Measurements from ENCODE around the gene ANKRD40.
A peak's percentile ranks its signal among the peaks of the same experiment; 100 is the strongest.
"Not testable (repeated sequence)": the region's sequence is repeated elsewhere in the genome, so short reads cannot be mapped to it uniquely, and the experiment has no call there.

ANKRD40 gene

GRCh38 chr17:50710025-50710424, 2.3 kb upstream of the ANKRD40 start:
- no peaks in the 10 kb centered on the region for H3K36me3 ChIP-seq (ENCODE audit: control insufficient read depth in 2 of 2, insufficient read depth in 2 of 2, low read length in 2 of 2)
- H3K27me3 ChIP-seq (ENCODE audit: control insufficient read depth in 1 of 2, insufficient read depth in 2 of 2, low read length in 2 of 2) = no peaks in the 10 kb centered on the region
- H3K9ac ChIP-seq (ENCODE audit: low read length in 2 of 2) = no peak overlapping the region
- H3K4me1 ChIP-seq (ENCODE audit: control insufficient read depth, insufficient read depth, low read length) = peaks cover 27% of the 10 kb centered on the region
- no peaks in the 10 kb centered on the region for H3K9me3 ChIP-seq (ENCODE audit: control insufficient read depth in 2 of 2, low read length in 2 of 2)
- no peak overlapping the region for H3K4me3 ChIP-seq (ENCODE audit: low read length in 2 of 2)
- no peak overlapping the region for H3K27ac ChIP-seq (ENCODE audit: low read length)

- Histone ChIP-seq H3K4me1 (ENCODE audit: control insufficient read depth, insufficient read depth, low read length) (peaks cover 31% of the 10 kb centered on the region), H3K27ac (ENCODE audit: low read length) (peak overlapping the region; percentile 97), H3K4me3 (ENCODE audit: low read length in 2 of 2) (peak overlapping the region; percentile 72 to 86), H3K9ac (ENCODE audit: low read length in 2 of 2) (peak overlapping the region in 1 of 2 donors; percentile 81)
- H3K27me3 ChIP-seq (ENCODE audit: control insufficient read depth in 1 of 2, insufficient read depth in 2 of 2, low read length in 2 of 2); H3K36me3 ChIP-seq (ENCODE audit: control insufficient read depth in 2 of 2, insufficient read depth in 2 of 2, low read length in 2 of 2); H3K9me3 ChIP-seq (ENCODE audit: control insufficient read depth in 2 of 2, low read length in 2 of 2): not testable (repeated sequence)
These were observed 1.3 kb upstream of the ANKRD40 start for GRCh38 chr17:50709053-50709452.

GRCh38 chr17:50708050-50709000, 611 bp upstream of the ANKRD40 start:
- Histone ChIP-seq H3K4me1 (ENCODE audit: control insufficient read depth, insufficient read depth, low read length) (peaks cover 31% of the 10 kb centered on the region), H3K9ac (ENCODE audit: low read length in 2 of 2) (peak overlapping the region; percentile 81 to 96), H3K9me3 (ENCODE audit: control insufficient read depth in 2 of 2, low read length in 2 of 2) (no peaks in the 10 kb centered on the region), H3K36me3 (ENCODE audit: control insufficient read depth in 2 of 2, insufficient read depth in 2 of 2, low read length in 2 of 2) (peaks cover 0 to 2% of the 10 kb centered on the region in 2 donors), H3K27ac (ENCODE audit: low read length) (peak overlapping the region; percentile 97), H3K4me3 (ENCODE audit: low read length in 2 of 2) (peak overlapping the region; percentile 72 to 86), H3K27me3 (ENCODE audit: control insufficient read depth in 1 of 2, insufficient read depth in 2 of 2, low read length in 2 of 2) (no peaks in the 10 kb centered on the region)

GRCh38 chr17:50703162-50703561, 4.6 kb downstream of the ANKRD40 start:
- H3K27ac ChIP-seq (ENCODE audit: low read length) = no peak overlapping the region
- H3K4me1 ChIP-seq (ENCODE audit: control insufficient read depth, insufficient read depth, low read length) = peaks cover 19% of the 10 kb centered on the region
- H3K9ac ChIP-seq (ENCODE audit: low read length in 2 of 2) = no peak overlapping the region
- no peaks in the 10 kb centered on the region for H3K27me3 ChIP-seq (ENCODE audit: control insufficient read depth in 1 of 2, insufficient read depth in 2 of 2, low read length in 2 of 2)
- H3K9me3 ChIP-seq (ENCODE audit: control insufficient read depth in 2 of 2, low read length in 2 of 2) = no peaks in the 10 kb centered on the region
- H3K4me3 ChIP-seq (ENCODE audit: low read length in 2 of 2) = no peak overlapping the region
- H3K36me3 ChIP-seq (ENCODE audit: control insufficient read depth in 2 of 2, insufficient read depth in 2 of 2, low read length in 2 of 2) = peaks cover 12% of the 10 kb centered on the region in 2 donors

- Histone ChIP-seq H3K27me3 (ENCODE audit: control insufficient read depth in 1 of 2, insufficient read depth in 2 of 2, low read length in 2 of 2) (no peaks in the 10 kb centered on the region), H3K9ac (ENCODE audit: low read length in 2 of 2) (no peak overlapping the region), H3K27ac (ENCODE audit: low read length) (no peak overlapping the region), H3K9me3 (ENCODE audit: control insufficient read depth in 2 of 2, low read length in 2 of 2) (no peaks in the 10 kb centered on the region), H3K4me1 (ENCODE audit: control insufficient read depth, insufficient read depth, low read length) (peaks cover 4% of the 10 kb centered on the region), H3K4me3 (ENCODE audit: low read length in 2 of 2) (no peak overlapping the region), H3K36me3 (ENCODE audit: control insufficient read depth in 2 of 2, insufficient read depth in 2 of 2, low read length in 2 of 2) (peaks cover 36 to 37% of the 10 kb centered on the region in 2 donors)
These were observed 8.3 kb downstream of the ANKRD40 start for GRCh38 chr17:50699410-50699809.

GRCh38 chr17:50697663-50698272, 9.9 kb downstream of the ANKRD40 start:
- H3K9ac ChIP-seq (ENCODE audit: low read length in 2 of 2) = no peak overlapping the region
- no peak overlapping the region for H3K4me3 ChIP-seq (ENCODE audit: low read length in 2 of 2)
- H3K36me3 ChIP-seq (ENCODE audit: control insufficient read depth in 2 of 2, insufficient read depth in 2 of 2, low read length in 2 of 2) = peaks cover 36 to 37% of the 10 kb centered on the region in 2 donors
- H3K27me3 ChIP-seq (ENCODE audit: control insufficient read depth in 1 of 2, insufficient read depth in 2 of 2, low read length in 2 of 2) = no peaks in the 10 kb centered on the region
- peaks cover 13% of the 10 kb centered on the region for H3K4me1 ChIP-seq (ENCODE audit: control insufficient read depth, insufficient read depth, low read length)
- H3K9me3 ChIP-seq (ENCODE audit: control insufficient read depth in 2 of 2, low read length in 2 of 2) = no peaks in the 10 kb centered on the region
- no peak overlapping the region for H3K27ac ChIP-seq (ENCODE audit: low read length)

- H3K4me1 ChIP-seq (ENCODE audit: control insufficient read depth, insufficient read depth, low read length) = peaks cover 20% of the 10 kb centered on the region
- H3K4me3 ChIP-seq (ENCODE audit: low read length in 2 of 2) = no peak overlapping the region
- H3K9ac ChIP-seq (ENCODE audit: low read length in 2 of 2) = no peak overlapping the region
- H3K9me3 ChIP-seq (ENCODE audit: control insufficient read depth in 2 of 2, low read length in 2 of 2) = no peaks in the 10 kb centered on the region
- H3K36me3 ChIP-seq (ENCODE audit: control insufficient read depth in 2 of 2, insufficient read depth in 2 of 2, low read length in 2 of 2) = peaks cover 36 to 37% of the 10 kb centered on the region in 2 donors
- no peak overlapping the region for H3K27ac ChIP-seq (ENCODE audit: low read length)
- H3K27me3 ChIP-seq (ENCODE audit: control insufficient read depth in 1 of 2, insufficient read depth in 2 of 2, low read length in 2 of 2) = no peaks in the 10 kb centered on the region
These were observed 10.7 kb downstream of the ANKRD40 start for GRCh38 chr17:50697062-50697461.

GRCh38 chr17:50696365-50696879, 11.3 kb downstream of the ANKRD40 start:
- Histone ChIP-seq H3K36me3 (ENCODE audit: control insufficient read depth in 2 of 2, insufficient read depth in 2 of 2, low read length in 2 of 2) (peaks cover 36 to 37% of the 10 kb centered on the region in 2 donors), H3K27me3 (ENCODE audit: control insufficient read depth in 1 of 2, insufficient read depth in 2 of 2, low read length in 2 of 2) (no peaks in the 10 kb centered on the region), H3K27ac (ENCODE audit: low read length) (no peak overlapping the region), H3K4me3 (ENCODE audit: low read length in 2 of 2) (no peak overlapping the region), H3K9ac (ENCODE audit: low read length in 2 of 2) (no peak overlapping the region), H3K4me1 (ENCODE audit: control insufficient read depth, insufficient read depth, low read length) (peaks cover 26% of the 10 kb centered on the region), H3K9me3 (ENCODE audit: control insufficient read depth in 2 of 2, low read length in 2 of 2) (no peaks in the 10 kb centered on the region)

GRCh38 chr17:50693036-50693682, 14.6 kb downstream of the ANKRD40 start:
- no peaks in the 10 kb centered on the region for H3K27me3 ChIP-seq (ENCODE audit: control insufficient read depth in 1 of 2, insufficient read depth in 2 of 2, low read length in 2 of 2)
- H3K9me3 ChIP-seq (ENCODE audit: control insufficient read depth in 2 of 2, low read length in 2 of 2) = no peaks in the 10 kb centered on the region
- H3K4me1 ChIP-seq (ENCODE audit: control insufficient read depth, insufficient read depth, low read length) = peaks cover 55% of the 10 kb centered on the region
- peak overlapping the region; percentile 75 for H3K27ac ChIP-seq (ENCODE audit: low read length)
- H3K4me3 ChIP-seq (ENCODE audit: low read length in 2 of 2) = peak overlapping the region in 1 of 2 donors; percentile 3
- H3K9ac ChIP-seq (ENCODE audit: low read length in 2 of 2) = peak overlapping the region; percentile 22 to 47
- peaks cover 25 to 26% of the 10 kb centered on the region in 2 donors for H3K36me3 ChIP-seq (ENCODE audit: control insufficient read depth in 2 of 2, insufficient read depth in 2 of 2, low read length in 2 of 2)

GRCh38 chr17:50692448-50693035, 15.2 kb downstream of the ANKRD40 start:
- peak overlapping the region; percentile 75 for H3K27ac ChIP-seq (ENCODE audit: low read length)
- H3K4me3 ChIP-seq (ENCODE audit: low read length in 2 of 2) = peak overlapping the region in 1 of 2 donors; percentile 3
- peaks cover 21 to 23% of the 10 kb centered on the region in 2 donors for H3K36me3 ChIP-seq (ENCODE audit: control insufficient read depth in 2 of 2, insufficient read depth in 2 of 2, low read length in 2 of 2)
- H3K9me3 ChIP-seq (ENCODE audit: control insufficient read depth in 2 of 2, low read length in 2 of 2) = no peaks in the 10 kb centered on the region
- H3K27me3 ChIP-seq (ENCODE audit: control insufficient read depth in 1 of 2, insufficient read depth in 2 of 2, low read length in 2 of 2) = no peaks in the 10 kb centered on the region
- H3K9ac ChIP-seq (ENCODE audit: low read length in 2 of 2) = peak overlapping the region; percentile 22 to 42
- peaks cover 59% of the 10 kb centered on the region for H3K4me1 ChIP-seq (ENCODE audit: control insufficient read depth, insufficient read depth, low read length)

Data from stomach smooth muscle (tissue), 2 donors.